T-helper 2 cell (primary cell): ENCODE data around the gene CGGBP1.

Source experiments
- DNase-seq, 5 experiments: peaks; one replicate each; pipeline versions ENCODE4 v3.0.0 to v3.0.0-alpha.2; 2012 to 2022
- total RNA-seq, 2 donors: gene quantifications; one replicate each; lab custom pipeline; 2026; lab: John Stamatoyannopoulos, UW

Gene CGGBP1, protein sequence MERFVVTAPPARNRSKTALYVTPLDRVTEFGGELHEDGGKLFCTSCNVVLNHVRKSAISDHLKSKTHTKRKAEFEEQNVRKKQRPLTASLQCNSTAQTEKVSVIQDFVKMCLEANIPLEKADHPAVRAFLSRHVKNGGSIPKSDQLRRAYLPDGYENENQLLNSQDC
- 122 to 170 reads per million in 2 donors for total RNA-seq

DNA sequence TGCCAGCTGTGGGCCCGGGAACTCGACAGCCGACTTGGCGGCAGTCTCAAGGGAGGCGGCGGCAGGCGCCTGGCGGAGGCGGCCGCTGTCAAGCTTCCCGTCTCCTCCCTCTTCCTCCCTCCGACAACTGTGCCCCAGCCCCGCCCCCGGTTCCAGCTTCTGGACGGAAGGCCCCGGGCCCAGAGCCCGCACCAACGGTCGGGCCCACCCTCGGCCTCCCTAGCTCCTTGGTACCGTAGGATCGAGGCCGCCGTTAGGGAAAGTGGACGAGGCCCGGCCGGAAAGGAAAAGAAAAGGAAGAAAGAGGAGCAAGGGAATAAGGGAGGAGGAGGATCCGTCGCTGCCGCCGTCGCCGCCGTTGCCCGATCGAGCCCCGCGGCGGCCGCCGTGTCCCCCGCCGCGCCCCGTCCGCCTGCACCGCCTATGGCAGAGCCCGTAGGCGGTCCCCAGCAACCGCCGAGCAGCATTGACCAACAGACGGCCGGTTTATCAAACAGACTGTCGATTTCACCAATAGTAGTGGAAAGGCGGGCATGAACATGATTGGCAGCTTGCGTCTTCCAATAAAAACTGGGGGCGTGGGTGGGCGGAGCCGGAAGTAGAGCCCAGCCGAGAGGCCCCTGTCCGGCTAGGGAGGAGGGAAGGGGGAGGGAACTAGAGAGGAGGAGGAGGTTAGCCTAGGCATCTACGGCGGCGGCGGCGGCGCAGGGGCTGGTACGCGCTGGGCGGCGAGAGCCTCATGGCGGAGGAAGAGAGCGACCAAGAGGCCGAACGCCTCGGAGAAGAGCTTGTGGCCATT, at the start of gene CGGBP1, which contains the start of gene ZNF654:
Gene CGGBP1, minus strand, starts transcription at position 425 of the 799 bp plus-strand sequence. CDS start 3,029 bp downstream, outside the sequence.
Gene ZNF654, plus strand, starts transcription at position 675 of the 799 bp plus-strand sequence. Its CDS starts 65 bp downstream, at position 740.
- DNase-seq, result peak; percentile 91 to 99 (median 98)

DNA sequence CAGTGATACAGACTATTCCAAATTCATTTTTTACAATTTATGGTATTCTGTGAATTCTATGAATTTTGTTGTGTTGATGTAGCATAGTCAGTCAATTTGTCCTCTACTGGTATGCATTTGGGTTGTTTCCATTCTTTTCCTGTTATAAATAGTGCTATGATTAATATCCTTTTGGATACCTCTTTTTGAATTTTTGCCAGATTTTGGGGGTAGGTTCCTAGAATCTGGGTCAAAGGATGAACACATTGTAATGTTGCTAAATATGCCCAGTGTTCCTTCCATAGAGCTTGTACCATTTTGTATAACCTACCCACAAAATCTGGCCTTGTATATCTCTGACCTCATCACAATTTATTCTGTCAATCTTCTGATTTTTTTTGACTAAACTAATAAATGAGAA, 46.5 kb upstream of the CGGBP1 start:
- DNase-seq, result no peak

DNA sequence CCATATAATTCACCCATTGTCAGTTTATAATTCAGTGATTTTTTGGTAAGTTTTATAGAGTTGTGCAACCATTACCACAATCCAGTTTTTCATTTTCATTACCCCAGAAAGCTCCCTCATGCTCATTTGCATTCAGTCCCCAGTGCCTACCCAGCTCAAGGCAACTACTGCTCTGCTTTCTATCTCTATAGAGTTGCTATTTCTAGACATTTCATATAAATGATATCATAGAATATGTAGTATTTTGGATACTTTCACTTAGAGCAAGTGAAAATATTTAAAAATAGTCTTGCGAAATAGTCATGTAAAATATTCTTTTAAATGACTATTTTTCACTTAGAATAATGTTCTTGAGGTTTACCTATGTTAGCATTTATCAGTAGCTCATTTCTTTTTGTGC, 42.3 kb upstream of the CGGBP1 start:
- DNase-seq, result no peak

DNA sequence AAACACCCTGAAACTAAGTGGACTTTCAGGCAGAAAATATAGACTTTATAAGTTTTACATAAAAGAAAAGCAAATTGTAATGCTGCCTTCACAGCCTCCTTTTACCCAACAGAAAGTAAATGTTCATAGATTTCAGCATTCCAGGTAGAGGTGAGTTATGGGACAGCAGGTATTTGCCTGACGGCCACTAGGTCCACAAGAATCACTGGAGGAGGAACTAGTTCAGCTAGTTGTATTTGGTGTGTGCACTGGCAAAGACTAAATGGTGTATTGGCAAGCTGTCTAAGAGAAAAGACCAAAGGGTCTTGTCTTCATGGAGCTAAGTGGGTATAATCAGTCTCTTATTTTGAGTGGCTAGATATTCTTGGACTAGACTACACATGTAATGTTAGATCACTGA, 34.5 kb upstream of the CGGBP1 start:
- no peak for DNase-seq

DNA sequence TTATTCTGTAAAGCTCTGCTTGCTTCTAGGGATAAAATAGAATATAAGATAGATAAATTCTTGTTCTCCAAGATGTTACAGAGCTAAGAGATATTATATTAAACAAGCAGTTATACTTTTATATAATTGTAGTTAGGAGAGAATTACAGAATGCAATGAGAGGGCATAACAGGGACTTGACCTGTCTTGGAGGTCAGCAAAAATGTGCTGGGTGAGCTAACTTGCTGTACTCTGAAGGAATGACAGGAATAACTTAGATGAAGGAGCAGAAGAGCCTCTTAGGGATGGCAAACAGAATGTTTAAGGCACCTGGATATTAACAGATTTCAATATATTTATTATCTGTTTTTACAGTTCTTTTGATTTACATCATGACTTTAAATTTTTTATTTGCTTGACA, 33.5 kb upstream of the CGGBP1 start:
- no peak for DNase-seq

DNA sequence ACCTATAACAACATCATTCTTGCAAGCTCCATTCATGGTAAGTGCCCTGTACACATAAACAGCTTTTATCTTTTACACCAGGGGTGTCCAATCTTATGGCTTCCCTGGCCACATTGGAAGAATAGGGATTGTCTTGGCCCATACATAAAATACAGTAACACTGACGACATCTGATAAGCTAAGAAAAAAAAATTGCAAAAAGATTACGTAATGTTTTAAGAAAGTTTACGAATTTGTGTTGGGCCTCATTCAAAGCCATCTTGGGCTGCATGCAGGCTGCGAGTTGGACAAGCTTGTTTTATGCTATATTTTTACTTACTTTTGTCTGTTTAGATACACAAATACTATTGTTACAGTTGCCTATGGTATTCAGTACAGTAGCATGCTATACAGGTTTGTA, 31.9 kb upstream of the CGGBP1 start:
- no peak for DNase-seq

DNA sequence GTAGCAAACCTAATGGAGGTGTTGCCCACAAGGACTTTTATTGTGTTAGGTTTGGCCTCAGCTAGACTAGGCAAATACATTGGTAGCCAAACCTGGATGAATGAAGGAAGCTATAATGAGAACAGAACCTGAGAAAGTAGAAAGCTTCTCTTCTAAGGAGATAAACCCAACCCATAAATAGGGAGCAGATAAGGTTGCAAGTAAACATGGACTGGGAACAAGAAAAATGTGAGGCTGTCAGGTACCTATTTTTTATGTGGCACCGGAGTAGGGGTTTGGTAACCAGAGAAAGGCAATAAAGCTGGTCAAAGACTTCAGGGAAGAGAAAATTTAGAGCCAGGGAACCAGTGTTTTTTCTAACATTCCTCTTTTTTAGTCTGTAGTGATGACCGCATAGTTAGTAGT, 25.3 kb upstream of the CGGBP1 start:
- no peak for DNase-seq

DNA sequence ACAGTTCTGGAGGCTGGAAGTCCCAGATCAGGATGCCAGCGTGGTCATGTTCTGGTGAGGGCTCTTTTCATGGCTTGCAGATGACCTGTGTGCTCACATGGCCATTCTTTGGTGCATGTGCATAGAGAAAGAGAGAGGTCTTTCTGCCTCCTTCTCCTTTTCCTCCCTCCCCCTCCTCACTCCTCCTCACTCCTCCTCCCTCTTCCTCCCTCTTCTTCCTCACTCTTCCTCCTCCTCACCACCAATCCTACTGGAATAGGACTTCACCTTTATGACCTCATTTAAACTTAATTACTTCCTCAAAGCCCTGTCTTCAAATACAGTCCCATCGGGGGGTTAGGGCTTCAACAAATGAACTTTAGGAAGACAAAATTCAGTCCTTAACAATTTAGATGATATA, 24.0 kb upstream of the CGGBP1 start:
- no peak for DNase-seq

DNA sequence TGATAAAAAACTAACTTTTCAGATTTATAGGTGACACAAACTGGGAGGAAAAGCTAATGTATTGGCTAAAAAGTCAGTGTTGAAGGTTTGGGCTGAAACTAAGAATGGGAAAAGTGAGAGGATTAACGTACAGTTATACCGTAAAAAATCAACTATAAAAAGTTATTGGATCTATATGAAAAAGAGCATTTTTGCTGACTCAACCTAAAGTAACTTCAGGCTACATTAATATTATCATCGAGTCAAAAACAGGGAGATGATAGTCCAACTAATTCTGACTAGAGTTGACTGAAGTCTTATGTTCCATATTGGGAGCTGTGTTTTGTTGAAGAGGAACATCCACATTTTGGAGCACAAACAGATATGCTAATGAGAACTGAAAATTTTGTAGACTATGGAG, 20.1 kb upstream of the CGGBP1 start:
- DNase-seq, result no peak

DNA sequence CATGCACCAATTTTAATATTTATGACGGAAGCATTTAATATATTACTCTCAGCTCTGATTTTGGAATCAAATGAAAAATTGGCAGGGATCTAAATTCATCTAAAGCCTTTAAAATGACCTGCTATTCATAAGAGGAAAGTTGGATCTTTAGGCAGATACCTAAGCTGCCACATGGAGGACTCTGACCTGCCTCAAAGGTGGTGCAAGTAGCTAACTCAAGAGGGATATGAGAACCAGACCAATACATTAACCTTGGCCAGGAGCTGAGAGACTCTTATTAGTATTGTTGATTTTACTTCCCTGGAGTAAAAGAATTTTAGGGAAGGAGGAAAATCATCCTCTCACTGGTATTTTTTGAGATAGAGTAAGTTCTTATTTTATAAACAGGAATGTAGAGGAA, 17.9 kb upstream of the CGGBP1 start:
- DNase-seq, result no peak

DNA sequence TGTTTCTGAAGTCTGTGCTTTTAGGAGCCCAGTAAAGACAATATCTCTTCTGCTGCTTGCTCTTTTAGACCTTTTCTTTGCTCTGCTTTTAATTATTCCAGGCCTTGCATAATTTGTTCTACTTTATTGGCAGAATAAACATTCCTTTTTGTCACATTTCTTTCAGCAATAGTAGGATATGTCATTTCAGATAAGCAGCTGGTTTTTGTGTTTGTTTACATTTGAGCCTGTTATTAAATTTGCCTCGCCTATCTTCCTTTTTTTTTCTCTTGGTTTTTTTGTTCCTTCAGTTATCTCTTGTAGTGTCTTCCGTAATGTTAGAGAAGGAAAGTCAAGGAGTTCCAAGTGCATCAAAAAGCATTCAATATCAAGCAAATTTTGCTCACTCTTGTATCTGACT, 16.7 kb upstream of the CGGBP1 start:
- no peak for DNase-seq

DNA sequence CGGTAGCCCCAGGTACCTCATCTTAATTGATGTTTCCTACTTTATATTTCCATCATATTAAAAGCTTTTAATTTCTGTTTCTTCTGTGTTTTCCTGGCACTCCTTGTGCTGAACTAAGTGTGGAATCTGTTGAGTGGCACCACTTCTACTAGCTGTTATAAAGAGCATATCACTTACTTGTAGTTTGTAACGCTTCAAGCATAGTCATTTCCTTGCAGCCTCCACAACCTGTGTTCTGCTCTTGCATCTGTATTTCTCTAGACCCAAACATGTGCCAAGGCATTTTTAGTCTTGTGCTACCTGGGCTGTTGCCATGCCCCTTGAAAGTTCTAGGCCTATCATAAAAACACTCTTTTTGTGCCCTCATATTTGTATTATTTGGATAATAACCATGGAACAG, 16.3 kb upstream of the CGGBP1 start:
- no peak for DNase-seq

DNA sequence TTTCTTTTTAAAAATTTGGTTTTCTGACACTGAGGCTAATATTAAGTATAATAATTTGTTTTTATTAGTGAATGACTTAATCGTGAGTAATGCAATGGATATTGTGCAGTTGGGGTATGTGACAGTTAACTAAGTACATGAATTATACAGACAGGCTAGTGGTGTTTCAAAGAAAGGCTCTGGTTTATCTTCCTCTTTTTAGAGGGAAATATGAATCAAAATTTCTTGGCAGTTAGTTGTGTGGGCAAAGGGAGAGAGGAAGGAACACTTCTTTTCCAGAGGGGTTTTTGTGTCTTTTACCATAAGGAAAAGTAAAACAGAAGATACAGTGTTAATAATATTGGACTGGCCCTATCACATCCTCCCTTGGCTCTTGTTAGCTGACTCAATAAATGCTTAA, 2.9 kb upstream of the CGGBP1 start:
- DNase-seq, result no peak

DNA sequence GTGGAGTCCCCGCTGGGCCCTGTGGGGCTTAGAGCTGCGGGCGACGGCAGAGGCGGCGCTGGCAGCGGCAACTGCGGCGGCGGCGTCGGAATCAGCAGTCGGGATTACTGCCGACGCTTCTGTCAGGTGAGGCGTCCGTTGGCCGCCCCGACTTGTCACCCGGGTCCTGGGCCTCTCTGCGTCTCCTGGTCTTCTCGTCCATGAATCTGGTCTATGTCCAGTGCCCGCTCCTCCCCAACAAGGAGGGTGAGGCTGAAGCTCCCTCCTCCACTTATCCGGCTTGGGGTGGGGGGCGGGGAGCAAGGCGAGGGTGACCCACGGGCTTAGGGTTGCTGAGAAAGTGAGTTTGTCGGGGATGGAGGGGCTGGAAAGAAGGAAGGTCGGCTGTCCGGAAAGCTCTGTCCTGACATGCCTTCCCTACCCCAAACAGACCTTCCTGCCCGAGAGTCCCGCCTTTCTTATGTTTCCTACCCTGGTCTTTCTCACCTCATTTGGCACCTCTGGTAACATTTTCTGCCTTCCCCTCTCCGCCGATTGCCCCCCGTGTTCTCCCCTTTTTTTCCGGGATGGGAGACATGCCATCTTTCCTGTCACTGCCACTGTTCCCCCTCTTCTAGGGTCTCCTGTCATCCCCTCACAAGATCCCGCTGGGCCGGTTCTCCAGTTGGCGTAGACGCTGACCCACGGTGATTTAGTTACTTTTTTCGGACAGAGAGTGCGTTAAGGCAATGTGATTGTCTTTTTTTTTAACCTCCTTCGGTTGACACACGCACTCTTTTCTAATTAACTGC, 770 bp upstream of the CGGBP1 start:
- DNase-seq, result no peak

DNA sequence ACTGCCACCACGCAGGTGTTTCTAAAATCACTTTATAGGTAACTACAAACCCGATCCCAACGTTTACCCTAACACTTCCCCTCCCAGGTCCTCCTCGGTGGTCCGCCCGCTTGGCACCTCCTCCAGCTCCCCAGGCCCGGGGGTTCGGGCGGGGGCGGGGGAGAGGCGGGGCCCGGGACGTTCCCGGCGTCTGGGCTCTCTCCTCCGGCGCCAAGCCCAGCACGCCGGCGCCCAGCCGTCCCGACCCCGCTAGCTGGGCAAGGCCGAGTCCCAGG, 562 bp downstream of the CGGBP1 start:
- no peak for DNase-seq

DNA sequence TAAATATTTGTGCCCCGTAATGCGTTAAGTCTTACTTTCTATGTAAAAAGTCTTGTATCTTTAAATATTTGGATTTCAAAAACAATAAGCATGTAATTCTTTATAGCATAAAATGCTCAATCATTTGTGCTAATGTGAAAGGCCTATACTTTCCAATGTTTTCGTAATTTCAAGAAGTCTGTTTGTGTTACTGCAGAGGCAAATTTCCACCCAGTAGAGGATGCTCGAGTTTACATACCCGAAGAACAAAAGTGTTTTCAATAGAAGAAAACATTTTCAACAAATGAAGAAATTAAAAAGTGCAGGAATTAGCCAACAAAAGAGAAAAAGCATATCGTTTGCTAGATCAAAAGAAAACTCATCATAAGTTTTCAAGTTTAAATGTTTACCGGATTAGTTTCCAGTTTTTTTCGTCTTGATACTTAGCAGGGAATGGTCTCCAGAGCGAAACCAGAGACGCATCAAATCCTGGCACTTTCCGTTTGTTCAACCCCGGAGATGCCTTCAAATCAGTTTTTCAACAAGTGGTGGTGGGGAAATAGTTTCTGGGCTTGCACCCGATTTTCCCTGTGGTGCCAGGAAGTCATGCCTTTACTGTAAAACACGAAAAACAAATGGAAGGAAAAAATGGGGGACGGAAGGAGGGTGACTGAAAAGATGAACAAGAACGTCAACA, 1.0 kb downstream of the CGGBP1 start:
- peak in 1 of 5 experiments; percentile 30 for DNase-seq

DNA sequence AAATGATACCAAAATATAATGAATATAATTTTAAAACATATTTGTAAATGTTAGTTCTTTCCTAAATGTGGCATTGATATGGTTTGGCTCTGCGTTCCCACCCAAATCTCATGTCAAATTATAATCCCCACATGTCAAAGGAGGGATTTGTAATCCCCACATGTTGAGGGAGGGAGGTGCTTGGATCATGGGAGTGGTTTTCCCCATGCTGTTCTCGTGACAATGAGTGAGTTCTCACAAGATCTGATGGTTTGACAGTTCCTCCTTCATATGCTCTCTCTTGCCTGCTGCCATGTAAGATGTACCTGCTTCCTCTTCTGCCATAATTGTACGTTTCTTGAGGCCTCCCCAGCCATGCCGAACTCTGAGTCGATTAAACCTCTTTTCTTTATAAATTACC, 12.0 kb downstream of the CGGBP1 start:
- DNase-seq, result no peak

DNA sequence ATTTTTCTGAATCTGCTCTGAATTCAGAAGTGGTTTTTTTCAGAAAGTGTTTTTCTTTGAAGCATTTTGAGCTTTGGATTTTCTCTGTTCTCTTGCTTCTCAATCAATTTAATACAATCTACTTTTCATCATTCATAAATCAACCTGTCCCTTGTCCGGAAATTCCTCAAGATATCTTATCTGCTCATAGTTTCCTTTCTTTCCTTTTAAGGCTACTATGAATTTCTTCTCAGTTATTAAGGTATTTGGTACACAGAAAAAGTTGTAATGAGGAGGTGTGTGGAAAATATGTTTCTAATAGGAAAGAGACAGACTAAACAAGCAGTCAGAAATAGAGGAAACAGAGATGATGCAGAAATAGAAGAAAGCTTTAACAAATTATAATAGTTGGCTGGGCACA, 14.4 kb downstream of the CGGBP1 start:
- no peak for DNase-seq

DNA sequence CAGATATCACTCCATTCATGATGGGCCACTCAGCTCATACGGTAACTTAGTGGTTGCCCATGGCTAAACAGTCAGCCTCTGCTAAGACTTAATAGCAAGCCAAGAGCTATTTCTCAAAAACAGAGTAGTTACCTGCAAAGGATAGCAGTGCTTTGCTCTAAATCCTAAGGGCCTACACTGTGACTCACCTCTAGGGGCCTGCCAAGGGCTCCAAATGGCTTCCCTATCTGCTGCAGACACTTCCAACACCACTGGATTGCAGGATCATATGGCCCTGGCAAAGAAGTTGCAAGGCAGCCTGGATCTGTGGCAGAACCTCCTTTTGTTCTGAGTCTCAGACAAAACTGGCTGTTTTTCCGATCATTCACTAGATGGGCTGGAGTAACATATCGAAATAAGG, 17.8 kb downstream of the CGGBP1 start:
- no peak for DNase-seq

DNA sequence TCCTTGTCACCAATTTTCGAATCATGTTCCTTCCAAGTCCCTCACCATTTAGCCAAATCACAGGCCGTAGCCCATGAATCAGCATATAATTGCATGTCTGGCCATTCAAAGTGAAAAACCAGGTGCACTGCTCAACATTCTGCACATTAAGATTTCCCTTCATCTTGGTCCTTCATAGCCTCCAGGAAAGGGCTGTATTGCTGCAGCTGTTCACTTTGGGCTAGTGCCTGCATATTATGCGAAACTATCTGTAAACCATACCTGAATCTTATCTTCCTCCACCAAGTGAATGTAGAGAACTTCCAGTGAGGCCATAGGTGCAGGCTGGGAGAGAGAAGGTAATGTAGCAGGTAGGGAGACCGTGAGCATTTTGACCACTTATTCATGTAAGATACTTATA, 18.3 kb downstream of the CGGBP1 start:
- DNase-seq, result no peak

DNA sequence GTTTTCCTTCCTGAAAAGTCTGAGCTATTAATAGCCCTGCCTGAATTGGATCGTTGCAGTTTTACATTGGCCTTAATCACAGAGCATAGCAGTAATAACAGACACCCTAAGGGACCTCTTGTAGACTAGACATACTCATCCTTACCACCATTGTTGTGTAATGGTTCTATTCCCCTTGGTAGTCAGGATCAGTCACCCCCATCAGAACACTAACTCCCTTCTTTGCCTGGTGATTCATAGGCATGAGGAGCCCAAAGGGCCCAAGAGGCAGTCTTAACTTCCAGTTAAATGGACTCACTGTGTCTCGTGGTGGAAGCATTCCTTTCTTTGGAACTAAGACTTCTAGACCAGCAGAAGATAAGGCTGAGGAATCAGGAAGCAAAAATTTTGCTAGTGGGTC, 20.2 kb downstream of the CGGBP1 start:
- no peak for DNase-seq

DNA sequence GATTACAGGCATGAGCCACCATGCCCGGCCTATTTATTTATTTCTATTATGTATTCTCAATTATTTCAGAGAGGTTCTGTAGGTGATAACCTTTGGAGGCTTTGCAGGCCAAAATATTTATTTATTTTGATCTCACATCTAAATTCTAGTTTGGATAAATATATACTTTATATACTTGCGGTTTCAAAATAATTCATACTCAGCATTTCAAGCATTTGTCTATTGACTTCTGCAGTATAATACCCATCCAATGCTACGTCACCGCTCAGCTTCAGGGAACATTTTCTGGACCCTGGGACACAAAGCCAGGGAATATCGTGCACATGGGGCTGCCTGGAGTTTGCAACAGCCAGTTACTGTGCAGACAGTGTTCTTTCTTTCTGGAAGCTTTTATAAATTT, 22.6 kb downstream of the CGGBP1 start:
- no peak for DNase-seq
